CD4-positive, alpha-beta T cell (primary cell): ENCODE measurements around the gene FZR1. TPM values are rescaled to one million over a fixed set of nuclear protein-coding genes. Genes with fewer than 3 reads are reported as not detected.

Experiments used
- ATAC-seq: fragments of 200-7000 bp; cut with Tn5 transposase; one replicate; pipeline ENCODE4 v1.10.0; 2022; ENCODE audit warnings: mild to moderate bottlenecking; ENCODE audit not compliant: poor library complexity
- CTCF ChIA-PET: fragments of 350-600 bp; sonication (Branson Sonifier 250); formaldehyde crosslinking; loops from one replicate; lab custom pipeline; 2021; ENCODE audit warnings: antibody characterized with exemption, inconsistent platforms; lab: Charles Lee
- POLR2A ChIA-PET: fragments of 350-600 bp; sonication (Branson Sonifier 250); formaldehyde crosslinking; loops from one replicate; lab custom pipeline; 2021; ENCODE audit warnings: antibody characterized with exemption, inconsistent platforms; lab: Charles Lee
- DNase-seq, 14 experiments: peaks; one replicate each; pipeline ENCODE4 v3.0.0-alpha.2; 2013 to 2020; ENCODE audit warnings: mixed read lengths in 2 of 14
- H3K27ac ChIP-seq, 2 donors: one replicate each; pipeline versions ENCODE4 v1.5.1 to v1.7.0; 2013; ENCODE audit warnings: low read length in 2 of 2, low read depth in 1 of 2, mild to moderate bottlenecking in 1 of 2
- H3K27me3 ChIP-seq, 2 experiments: 1 replicate in 1 of 2; 2 replicates in 1 of 2; pipeline versions ENCODE4 v1.6.1 to v1.7.0; 2013; ENCODE audit warnings: low read length in 2 of 2, control low read depth in 1 of 2, mild to moderate bottlenecking in 1 of 2, moderate library complexity in 1 of 2; ENCODE audit not compliant: insufficient read depth in 2 of 2, control insufficient read depth in 1 of 2
- H3K36me3 ChIP-seq: one replicate; pipeline ENCODE4 v1.6.1; 2013; ENCODE audit warnings: low read length, control low read depth; ENCODE audit not compliant: insufficient read depth
- H3K4me1 ChIP-seq: one replicate; pipeline ENCODE4 v1.6.1; 2013; ENCODE audit warnings: low read length, control low read depth; ENCODE audit not compliant: insufficient read depth
- H3K4me3 ChIP-seq: one replicate; pipeline ENCODE4 v1.5.1; 2013; ENCODE audit warnings: mild to moderate bottlenecking, low read length, moderate library complexity
- H3K9me3 ChIP-seq, 2 experiments: 1 replicate in 1 of 2; 2 replicates in 1 of 2; pipeline versions ENCODE4 v1.6.1 to v1.7.0; 2013; ENCODE audit warnings: low read length in 2 of 2, mild to moderate bottlenecking in 2 of 2, control low read depth in 1 of 2, moderate library complexity in 1 of 2; ENCODE audit not compliant: control insufficient read depth in 1 of 2, insufficient read depth in 1 of 2
- H3K27ac Mint-ChIP-seq: one replicate; pipeline ENCODE4 v1.8.0; 2020; ENCODE audit warnings: mixed read lengths
- H3K27me3 Mint-ChIP-seq: one replicate; pipeline ENCODE4 v1.8.0; 2021; ENCODE audit warnings: mixed read lengths
- H3K36me3 Mint-ChIP-seq: one replicate; pipeline ENCODE4 v1.8.0; 2021; ENCODE audit warnings: low read depth, mixed read lengths
- H3K4me1 Mint-ChIP-seq: one replicate; pipeline ENCODE4 v1.8.0; 2021; ENCODE audit warnings: low read depth, mixed read lengths
- H3K4me3 Mint-ChIP-seq: one replicate; pipeline ENCODE4 v1.8.0; 2020; ENCODE audit warnings: mild to moderate bottlenecking, mixed read lengths
- H3K9me3 Mint-ChIP-seq: one replicate; pipeline ENCODE4 v1.8.0; 2020; ENCODE audit warnings: mixed read lengths
- intact Hi-C, 2 experiments: fragments of 100-400 bp; cut with DNase I in 1 of 2; cut with micrococcal nuclease in 1 of 2; formaldehyde crosslinking; loops; one replicate each; pipeline versions ENCODE4 v1.15.1 to v1.9.0; 2023 to 2025; cut with DNase I, micrococcal nuclease
- total RNA-seq, 174 experiments: library from RNA in 2 of 174; stranded (reverse) in 2 of 174; gene quantifications; one replicate each; pipeline ENCODE4 v1.2.3 and lab custom pipeline; 2021 to 2026
- TF ChIP-seq, protein P1 (sequence below): fragments of 200-600 bp; IDR thresholded peaks from one replicate; pipeline ENCODE4 v1.8.0; 2022; ENCODE audit warnings: antibody characterized with exemption, mild to moderate bottlenecking

The FZR1 gene
- total RNA-seq, 2 experiments from 2014 or later = 109 to 116 TPM

DNA sequence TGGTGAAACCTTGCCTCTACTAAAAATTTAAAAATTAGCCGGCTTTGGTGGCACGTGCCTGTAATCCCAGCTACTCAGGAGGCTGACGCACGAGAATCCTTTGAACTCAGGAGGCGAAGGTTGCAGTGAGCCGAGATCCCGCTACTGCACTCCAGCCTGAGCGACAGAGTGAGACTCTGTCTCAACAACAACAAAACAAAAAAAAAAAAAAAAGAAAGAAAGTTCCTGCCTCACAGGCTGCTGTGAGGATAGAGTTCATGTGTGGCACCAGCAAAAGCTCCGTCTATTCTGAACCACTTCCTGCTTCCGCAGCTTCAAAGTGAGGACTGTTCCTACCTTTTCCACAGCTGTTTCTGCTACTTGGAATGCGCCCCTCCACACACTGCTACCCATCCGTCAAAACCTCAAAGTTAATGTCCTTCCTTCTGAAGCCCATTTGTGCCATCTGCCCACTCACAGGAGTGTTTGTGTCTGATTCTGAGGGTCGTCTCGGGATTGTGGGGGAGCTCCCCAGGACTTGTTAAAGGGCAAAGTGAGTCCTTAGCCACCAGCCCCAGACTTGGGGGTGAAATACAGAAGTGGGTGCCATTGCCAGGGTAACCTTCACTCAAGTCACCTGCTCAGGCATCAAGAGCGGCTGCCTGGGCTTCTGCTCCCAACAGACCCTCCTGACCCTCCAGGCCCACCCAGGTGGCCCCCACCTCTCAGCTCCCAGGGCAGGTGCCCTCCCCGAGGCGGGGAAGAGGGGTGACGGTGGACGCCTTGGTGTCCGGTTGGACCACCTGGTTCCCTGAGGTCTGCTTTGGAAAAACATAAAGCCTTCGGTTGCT is 48.4 kb downstream of the FZR1 start:
- peak overlapping the region; percentile 45 for H3K4me3 ChIP-seq
- H3K4me1 Mint-ChIP-seq = peaks cover 42% of the 10 kb centered on the region

DNA sequence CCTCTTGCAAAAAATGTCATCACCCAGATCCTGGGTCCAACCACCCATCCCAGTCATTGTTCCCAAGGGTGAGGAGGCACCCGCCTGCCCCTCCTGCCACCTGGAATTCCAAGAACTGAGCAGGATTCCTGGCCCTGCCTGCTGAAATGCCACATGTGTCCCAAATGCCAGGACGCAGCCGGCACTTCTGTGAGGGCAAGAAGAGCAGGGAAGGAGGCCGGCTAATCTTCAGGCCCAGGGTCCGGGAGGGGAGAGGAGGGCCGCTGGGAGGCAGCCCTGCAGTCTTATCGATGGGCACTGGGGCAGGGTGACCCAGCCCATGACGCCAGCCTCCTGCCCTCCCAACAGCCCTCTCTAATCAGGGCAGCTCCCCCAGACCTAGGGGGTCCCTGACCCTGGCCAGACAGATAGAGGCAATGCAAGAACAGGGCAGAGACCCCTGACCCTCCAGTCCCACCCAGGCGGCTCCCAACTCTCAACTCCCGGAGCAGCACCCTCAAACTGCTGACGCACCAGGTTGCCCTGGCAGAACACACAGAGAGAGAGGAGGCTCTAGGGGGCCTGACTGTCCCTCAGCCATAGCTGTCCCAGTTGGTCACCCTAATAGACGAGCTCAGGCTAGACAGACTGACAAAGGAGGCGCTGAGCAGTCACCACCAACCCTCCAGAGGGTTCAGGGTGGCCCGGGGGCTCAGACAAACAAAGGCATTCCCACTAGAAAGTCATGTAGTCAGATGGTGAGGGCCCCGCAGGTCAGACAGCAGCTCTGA is 49.7 kb downstream of the FZR1 start:
- peaks cover 40% of the 10 kb centered on the region for H3K4me1 Mint-ChIP-seq
- H3K4me1 ChIP-seq = peaks cover 65% of the 10 kb centered on the region
- peaks cover 19% of the 10 kb centered on the region for H3K36me3 Mint-ChIP-seq
- intact Hi-C loops = loop anchor here in 1 of 2 experiments (2.0 kb wide), 1 partner anchor 71 kb away; the partner anchor contains the start of gene CACTIN
- H3K27ac Mint-ChIP-seq = peak overlapping the region; percentile 93
- no peaks in the 10 kb centered on the region for H3K9me3 Mint-ChIP-seq
- no peak for ATAC-seq
- no peaks in the 10 kb centered on the region for H3K9me3 ChIP-seq
- no peaks in the 10 kb centered on the region for H3K27me3 Mint-ChIP-seq
- POLR2A ChIA-PET = interaction anchor here (0.5 to 2.4 kb wide), 9 partner anchors 10 to 575 kb away, joined by 3 to 21 read pairs (median 5); partner anchors contain the start of genes APBA3, GIPC3 and MRPL54
- peak overlapping the region; percentile 45 to 82 for H3K27ac ChIP-seq
- DNase-seq = peak in 1 of 14 experiments; percentile 34
- H3K4me3 Mint-ChIP-seq = peak overlapping the region; percentile 93
- peaks cover 2% of the 10 kb centered on the region for H3K36me3 ChIP-seq
- H3K4me3 ChIP-seq = peak overlapping the region; percentile 84
- CTCF ChIA-PET = interaction anchor here (1.0 to 3.4 kb wide), 2 partner anchors 8 to 11 kb away, joined by 3 to 33 read pairs; no protein-coding TSS in a partner anchor
- H3K27me3 ChIP-seq = no peaks in the 10 kb centered on the region
- TF ChIP-seq, protein P1, sequence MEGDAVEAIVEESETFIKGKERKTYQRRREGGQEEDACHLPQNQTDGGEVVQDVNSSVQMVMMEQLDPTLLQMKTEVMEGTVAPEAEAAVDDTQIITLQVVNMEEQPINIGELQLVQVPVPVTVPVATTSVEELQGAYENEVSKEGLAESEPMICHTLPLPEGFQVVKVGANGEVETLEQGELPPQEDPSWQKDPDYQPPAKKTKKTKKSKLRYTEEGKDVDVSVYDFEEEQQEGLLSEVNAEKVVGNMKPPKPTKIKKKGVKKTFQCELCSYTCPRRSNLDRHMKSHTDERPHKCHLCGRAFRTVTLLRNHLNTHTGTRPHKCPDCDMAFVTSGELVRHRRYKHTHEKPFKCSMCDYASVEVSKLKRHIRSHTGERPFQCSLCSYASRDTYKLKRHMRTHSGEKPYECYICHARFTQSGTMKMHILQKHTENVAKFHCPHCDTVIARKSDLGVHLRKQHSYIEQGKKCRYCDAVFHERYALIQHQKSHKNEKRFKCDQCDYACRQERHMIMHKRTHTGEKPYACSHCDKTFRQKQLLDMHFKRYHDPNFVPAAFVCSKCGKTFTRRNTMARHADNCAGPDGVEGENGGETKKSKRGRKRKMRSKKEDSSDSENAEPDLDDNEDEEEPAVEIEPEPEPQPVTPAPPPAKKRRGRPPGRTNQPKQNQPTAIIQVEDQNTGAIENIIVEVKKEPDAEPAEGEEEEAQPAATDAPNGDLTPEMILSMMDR = no peak

More for the DNA sequence above, 48.4 kb downstream of the FZR1 start:
- H3K9me3 ChIP-seq = no peaks in the 10 kb centered on the region
- peaks cover 65% of the 10 kb centered on the region for H3K4me1 ChIP-seq
- intact Hi-C loops = loop anchor here in 1 of 2 experiments (1.0 to 2.0 kb wide), 2 partner anchors 18 to 72 kb away; partner anchors contain the start of genes CACTIN and HMG20B
- peak overlapping the region; percentile 80 to 82 for H3K27ac ChIP-seq
- Mint-ChIP-seq H3K9me3 (no peaks in the 10 kb centered on the region), H3K27me3 (no peaks in the 10 kb centered on the region), H3K27ac (peak overlapping the region; percentile 93), H3K4me3 (peak overlapping the region; percentile 93), H3K36me3 (peaks cover 19% of the 10 kb centered on the region)
- POLR2A ChIA-PET = interaction anchor here (0.6 to 2.1 kb wide), 14 partner anchors 9 to 1537 kb away, joined by 3 to 19 read pairs (median 3); partner anchors contain the start of genes MRPL54, S1PR4 and TEKTIP1
- TF ChIP-seq, protein P1 = no peak
- H3K36me3 ChIP-seq = peaks cover 6% of the 10 kb centered on the region
- CTCF ChIA-PET = interaction anchor here (0.7 to 2.1 kb wide), 3 partner anchors 9 to 769 kb away, joined by 3 to 18 read pairs (median 4); partner anchors contain the start of gene THOP1
- DNase-seq (peak in 13 of 14 experiments; percentile 20 to 85 (median 50)), ATAC-seq (peak; percentile 63)
- no peaks in the 10 kb centered on the region for H3K27me3 ChIP-seq

DNA sequence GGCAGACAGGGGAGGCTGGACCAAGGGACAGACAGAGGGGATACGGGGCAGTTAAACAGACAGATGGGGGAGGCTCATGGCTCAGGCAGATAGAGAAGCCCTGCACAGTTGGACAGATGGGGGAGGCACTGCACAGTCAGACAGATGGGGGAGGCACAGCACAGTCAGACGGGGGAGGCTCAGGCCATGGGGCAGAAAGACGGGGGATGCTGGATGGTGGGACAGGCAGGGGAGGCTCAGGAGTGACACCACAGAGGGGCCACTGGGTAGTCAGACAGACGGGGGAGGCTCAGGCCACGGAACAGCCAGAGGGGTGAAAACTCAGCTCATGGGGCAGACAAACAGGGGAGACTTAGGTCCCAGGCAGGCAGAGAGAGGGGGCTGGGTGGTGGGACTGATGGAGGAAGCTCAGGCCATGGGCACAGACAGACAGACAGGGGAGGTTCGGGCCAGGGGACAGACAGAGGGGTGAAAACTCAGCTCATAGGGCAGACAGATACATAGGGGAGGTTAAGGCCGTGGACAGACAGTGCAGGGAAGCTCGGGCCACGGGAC is 50.4 kb downstream of the FZR1 start:
- Mint-ChIP-seq H3K36me3 (peaks cover 18% of the 10 kb centered on the region), H3K27ac (peak overlapping the region; percentile 93), H3K4me1 (peaks cover 37% of the 10 kb centered on the region), H3K27me3 (no peaks in the 10 kb centered on the region), H3K9me3 (no peaks in the 10 kb centered on the region), H3K4me3 (peak overlapping the region; percentile 93)
- TF ChIP-seq, protein P1 = no peak
- H3K36me3 ChIP-seq = no peaks in the 10 kb centered on the region
- peak overlapping the region; percentile 84 for H3K4me3 ChIP-seq
- POLR2A ChIA-PET = interaction anchor here (0.5 to 2.4 kb wide), 9 partner anchors 8 to 575 kb away, joined by 3 to 21 read pairs (median 4); partner anchors contain the start of genes CACTIN, GIPC3 and MRPL54
- intact Hi-C loops = no loop called here
- ATAC-seq (peak; percentile 0), DNase-seq (no peak)
- CTCF ChIA-PET = interaction anchor here (1.0 to 3.4 kb wide), 3 partner anchors 9 to 29 kb away, joined by 3 to 33 read pairs (median 4); partner anchors contain the start of gene GIPC3
- peaks cover 63% of the 10 kb centered on the region for H3K4me1 ChIP-seq
- no peaks in the 10 kb centered on the region for H3K27me3 ChIP-seq
- H3K27ac ChIP-seq = peak overlapping the region; percentile 45 to 71
- H3K9me3 ChIP-seq = no peaks in the 10 kb centered on the region
